ENCODE results near the gene PIGR.

- TF ChIP-seq POLR2AphosphoS5 (IDR thresholded peaks at IDR 0.05; ENCODE audit: low read depth, low read length) (no peak), POLR2A (IDR thresholded peaks at IDR 0.05; ENCODE audit: low read depth, low read length) (no peak), TAF1 (IDR thresholded peaks at IDR 0.05; ENCODE audit: borderline replicate concordance, low read depth, low read length) (no peak)
These were observed 39.0 kb upstream of the PIGR start for GRCh38 chr1:206985162-206985749.
